Muscle of back (tissue), 11 donors: ENCODE data around the gene EXD3. TPM values are rescaled to one million over a fixed set of nuclear protein-coding genes. Genes with fewer than 3 reads are reported as not detected.
"Not testable (repeated sequence)": the region's sequence is repeated elsewhere in the genome, so short reads cannot be mapped to it uniquely, and the experiment has no call there.

Experiments used
- DNase-seq, 3 donors: peaks; one replicate each; pipeline versions ENCODE4 v3.0.0 to v3.0.0-alpha.2; 2013
- polyA plus RNA-seq, 10 donors: library from polyadenylated mRNA; unstranded; fragments of 120-200 nt; gene quantifications; one replicate each; pipeline ENCODE4 v1.2.1, GENCODE V29; 2013; ENCODE audit not compliant: insufficient read length in 10 of 10

The EXD3 gene
- polyA plus RNA-seq, 10 donors, result 8.2 to 14.1 (median 9.3) TPM

GRCh38 chr9:137395666-137396010 lies 27.3 kb downstream of the EXD3 start:
- DNase-seq, result no peak

- DNase-seq, result no peak
These were observed 27.9 kb downstream of the EXD3 start for GRCh38 chr9:137394866-137395665.

GRCh38 chr9:137393176-137394150 lies 29.5 kb downstream of the EXD3 start:
- DNase-seq, result no peak

GRCh38 chr9:137392232-137393007 lies 30.5 kb downstream of the EXD3 start:
- DNase-seq, result no peak

- peak in 1 of 3 donors; percentile 46 for DNase-seq
These were observed 31.6 kb downstream of the EXD3 start for GRCh38 chr9:137391411-137391754.

- peak in 1 of 3 donors; percentile 67 for DNase-seq
These were observed 32.2 kb downstream of the EXD3 start for GRCh38 chr9:137390553-137391410.

- no peak for DNase-seq
These were observed 33.6 kb downstream of the EXD3 start for GRCh38 chr9:137389428-137389746.

- DNase-seq, result no peak
These were observed 34.2 kb downstream of the EXD3 start for GRCh38 chr9:137388589-137389427.

- DNase-seq, result no peak
These were observed 34.9 kb downstream of the EXD3 start for GRCh38 chr9:137387891-137388560.

- DNase-seq, result no peak
These were observed 35.7 kb downstream of the EXD3 start for GRCh38 chr9:137387114-137387890.

GRCh38 chr9:137386507-137387113 lies 36.4 kb downstream of the EXD3 start:
- DNase-seq, result not testable (repeated sequence)

- DNase-seq, result no peak
These were observed 37.8 kb downstream of the EXD3 start for GRCh38 chr9:137385061-137385655.

- DNase-seq, result no peak
These were observed 38.9 kb downstream of the EXD3 start for GRCh38 chr9:137383784-137384756.

- no peak for DNase-seq
These were observed 39.7 kb downstream of the EXD3 start for GRCh38 chr9:137383081-137383783.

- DNase-seq, result no peak
These were observed 40.4 kb downstream of the EXD3 start for GRCh38 chr9:137382444-137383080.
